ENCODE measurements around the gene ARMC5. TPM values are rescaled to one million over a fixed set of nuclear protein-coding genes. Genes with fewer than 3 reads are reported as not detected.

ARMC5 gene
- total RNA-seq, 2 donors from 2014 or later: 9.4 to 12.1 TPM

- 59 to 64% methylated on average over 8 to 20 of the region's 20 CpGs for WGBS, 2 experiments (ENCODE audit: insufficient coverage in 1 of 2, insufficient read length in 1 of 2)
- Histone ChIP-seq H3K9ac (ENCODE audit: extremely low read depth, low read length, poor library complexity, severe bottlenecking) (no peak overlapping the region), H3K9me3 (ENCODE audit: control insufficient read depth, low read length) (no peaks in the 10 kb centered on the region), H3K27ac (ENCODE audit: low read depth, low read length) (no peak overlapping the region), H3K36me3 (ENCODE audit: control insufficient read depth, insufficient read depth, low read length) (peaks cover 19% of the 10 kb centered on the region), H3K4me3 (ENCODE audit: low read length) (no peak overlapping the region), H3K4me1 (ENCODE audit: control insufficient read depth, insufficient read depth, low read length) (peaks cover 11% of the 10 kb centered on the region), H3K27me3 (ENCODE audit: control insufficient read depth, insufficient read depth, low read length, poor library complexity, severe bottlenecking) (no peaks in the 10 kb centered on the region)
- DNase-seq: peak; percentile 68
- Mint-ChIP-seq H3K4me1 (peaks cover 24% of the 10 kb centered on the region), H3K36me3 (ENCODE audit: low read depth) (peaks cover 3% of the 10 kb centered on the region), H3K27ac (peak overlapping the region; percentile 39), H3K9me3 (no peaks in the 10 kb centered on the region), H3K4me3 (peak overlapping the region; percentile 2), H3K27me3 (ENCODE audit: insufficient read depth) (no peaks in the 10 kb centered on the region)
- TF ChIP-seq CTCF (conservative IDR thresholded peaks at IDR 0.05): no peak
These were observed 5.8 kb upstream of the ARMC5 start for GRCh38 chr16:31453255-31454204.

- peak; percentile 76 for TF ChIP-seq CTCF (conservative IDR thresholded peaks at IDR 0.05)
- H3K9me3 ChIP-seq (ENCODE audit: control insufficient read depth, low read length): no peaks in the 10 kb centered on the region
- Mint-ChIP-seq H3K36me3 (ENCODE audit: low read depth) (peaks cover 3% of the 10 kb centered on the region), H3K27me3 (ENCODE audit: insufficient read depth) (no peaks in the 10 kb centered on the region), H3K4me3 (no peak overlapping the region), H3K4me1 (peaks cover 27% of the 10 kb centered on the region), H3K27ac (no peak overlapping the region), H3K9me3 (no peaks in the 10 kb centered on the region)
- peaks cover 19% of the 10 kb centered on the region for H3K36me3 ChIP-seq (ENCODE audit: control insufficient read depth, insufficient read depth, low read length)
- H3K4me3 ChIP-seq (ENCODE audit: low read length): no peak overlapping the region
- no peaks in the 10 kb centered on the region for H3K27me3 ChIP-seq (ENCODE audit: control insufficient read depth, insufficient read depth, low read length, poor library complexity, severe bottlenecking)
- no peak overlapping the region for H3K27ac ChIP-seq (ENCODE audit: low read depth, low read length)
- peak; percentile 77 for DNase-seq
- H3K9ac ChIP-seq (ENCODE audit: extremely low read depth, low read length, poor library complexity, severe bottlenecking): no peak overlapping the region
- WGBS, 2 experiments (ENCODE audit: insufficient coverage in 1 of 2, insufficient read length in 1 of 2): 90 to 94% methylated on average over 12 to 17 of the region's 17 CpGs
- H3K4me1 ChIP-seq (ENCODE audit: control insufficient read depth, insufficient read depth, low read length): peaks cover 11% of the 10 kb centered on the region
These were observed 3.5 kb upstream of the ARMC5 start for GRCh38 chr16:31455601-31456314.

DNA sequence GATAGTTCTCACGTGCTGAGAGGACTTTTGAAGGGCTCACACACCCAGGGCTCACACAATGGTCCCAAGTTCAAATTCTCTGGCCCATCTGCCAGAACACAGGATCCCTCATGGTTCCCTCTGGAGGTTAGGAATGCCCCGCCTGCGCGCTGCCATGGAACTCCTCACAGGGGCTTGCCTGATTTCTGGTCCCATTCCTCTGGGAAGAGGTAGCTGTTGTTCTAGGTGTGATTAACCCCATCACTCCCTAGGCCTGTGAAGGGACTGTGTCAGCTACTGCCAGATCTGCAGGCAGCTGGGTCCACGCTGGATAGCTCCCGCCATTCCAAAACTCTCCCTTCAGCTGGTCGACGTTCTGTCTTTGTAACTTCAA, 2.3 kb upstream of the ARMC5 start:
- H3K36me3 Mint-ChIP-seq (ENCODE audit: low read depth): peaks cover 3% of the 10 kb centered on the region
- Histone ChIP-seq H3K9me3 (ENCODE audit: control insufficient read depth, low read length) (no peaks in the 10 kb centered on the region), H3K36me3 (ENCODE audit: control insufficient read depth, insufficient read depth, low read length) (peaks cover 24% of the 10 kb centered on the region), H3K27ac (ENCODE audit: low read depth, low read length) (no peak overlapping the region), H3K9ac (ENCODE audit: extremely low read depth, low read length, poor library complexity, severe bottlenecking) (no peak overlapping the region), H3K27me3 (ENCODE audit: control insufficient read depth, insufficient read depth, low read length, poor library complexity, severe bottlenecking) (no peaks in the 10 kb centered on the region), H3K4me3 (ENCODE audit: low read length) (peak overlapping the region; percentile 89), H3K4me1 (ENCODE audit: control insufficient read depth, insufficient read depth, low read length) (peaks cover 11% of the 10 kb centered on the region)
- H3K27ac Mint-ChIP-seq: no peak overlapping the region
- no peak for DNase-seq
- peaks cover 21% of the 10 kb centered on the region for H3K4me1 Mint-ChIP-seq
- H3K4me3 Mint-ChIP-seq: no peak overlapping the region
- TF ChIP-seq CTCF (conservative IDR thresholded peaks at IDR 0.05): no peak
- no peaks in the 10 kb centered on the region for H3K9me3 Mint-ChIP-seq
- WGBS, 2 experiments (ENCODE audit: insufficient coverage in 1 of 2, insufficient read length in 1 of 2): 90 to 92% methylated on average over 7 to 8 of the region's 8 CpGs
- H3K27me3 Mint-ChIP-seq (ENCODE audit: insufficient read depth): no peaks in the 10 kb centered on the region

Measured in endodermal cell (in vitro differentiated cells).